Panc1 (cell line): Measurements from ENCODE around the gene CBL. TPM values are rescaled to one million over a fixed set of nuclear protein-coding genes. Genes with fewer than 3 reads are reported as not detected.
A peak's percentile ranks its signal among the peaks of the same experiment; 100 is the strongest.

Source experiments
- ATAC-seq: fragments of 200-7000 bp; cut with Tn5 transposase; 2 replicates; pipeline ENCODE4 v1.9.1; 2020; ENCODE audit warnings: mild to moderate bottlenecking, moderate library complexity
- BruUV-seq: library from RNA; stranded (reverse); fragments of 400-500 nt; replicated peaks from 2 replicates; lab custom pipeline; 2021; lab: Mats Ljungman, UMichigan
- CTCF ChIA-PET: fragments of 300-600 bp; sonication (Branson Sonifier 250); formaldehyde crosslinking; loops from one replicate; lab custom pipeline; 2022; ENCODE audit warnings: antibody characterized with exemption; lab: Charles Lee
- POLR2A ChIA-PET: fragments of 300-600 bp; sonication (Branson Sonifier 250); formaldehyde crosslinking; loops from one replicate; lab custom pipeline; 2022; ENCODE audit warnings: antibody characterized with exemption; lab: Charles Lee
- DNase-seq: peaks from one replicate; pipeline ENCODE4 v3.0.0-alpha.2; 2010; ENCODE audit warnings: low read depth, low spot score
- H3K27ac ChIP-seq: 2 replicates; pipeline ENCODE4 v1.5.1; 2011; ENCODE audit warnings: mild to moderate bottlenecking, low read length, inconsistent platforms
- H3K27me3 ChIP-seq: fragments of 200-500 bp; sonication (Bioruptor generic); 2 replicates; pipeline ENCODE4 v1.6.0; 2014; ENCODE audit warnings: low read length, inconsistent platforms; ENCODE audit not compliant: control insufficient read depth, insufficient read depth
- H3K36me3 ChIP-seq: fragments of 200-500 bp; sonication (Bioruptor generic); 2 replicates; pipeline ENCODE4 v1.5.1; 2014; ENCODE audit warnings: inconsistent platforms, mild to moderate bottlenecking, low read length, moderate library complexity; ENCODE audit not compliant: control insufficient read depth, insufficient read depth
- H3K4me1 ChIP-seq: 2 replicates; pipeline ENCODE4 v1.5.1; 2011; ENCODE audit warnings: inconsistent platforms, mild to moderate bottlenecking, low read length, moderate library complexity; ENCODE audit not compliant: control insufficient read depth, insufficient read depth
- H3K4me3 ChIP-seq, 2 experiments: 2 replicates each; pipeline ENCODE4 v1.5.1; 2011 to 2012; ENCODE audit warnings: low read depth in 2 of 2, low read length in 2 of 2, mild to moderate bottlenecking in 2 of 2, inconsistent platforms in 1 of 2, moderate library complexity in 1 of 2
- H3K9me3 ChIP-seq: fragments of 200-500 bp; sonication (Bioruptor generic); 2 replicates; pipeline ENCODE4 v1.5.1; 2014; ENCODE audit warnings: low read depth, mild to moderate bottlenecking, inconsistent platforms, low read length, moderate library complexity; ENCODE audit not compliant: control insufficient read depth, insufficient read depth
- CTCF ChIP-seq: fragments of 450-650 bp; IDR thresholded peaks from 2 replicates; pipeline ENCODE4 v1.5.1; 2017; ENCODE audit warnings: mild to moderate bottlenecking
- POLR2AphosphoS5 ChIP-seq: IDR thresholded peaks from 2 replicates; pipeline ENCODE4 v1.6.1; 2012; ENCODE audit warnings: mild to moderate bottlenecking, low read depth, low read length, moderate library complexity
- REST ChIP-seq, 2 experiments: IDR thresholded peaks; 2 replicates each; pipeline ENCODE4 v1.6.1; 2011 to 2012; ENCODE audit warnings: low read depth in 2 of 2, control low read depth in 1 of 2, low read length in 1 of 2, mild to moderate bottlenecking in 1 of 2, moderate library complexity in 1 of 2; ENCODE audit not compliant: insufficient read depth in 1 of 2
- SIN3A ChIP-seq: IDR thresholded peaks from 2 replicates; pipeline ENCODE4 v1.6.1; 2012; ENCODE audit warnings: low read depth, mild to moderate bottlenecking, low read length, moderate library complexity, borderline replicate concordance; ENCODE audit not compliant: insufficient read depth
- TCF7L2 ChIP-seq: IDR thresholded peaks from 2 replicates; pipeline ENCODE4 v1.6.1; 2011; ENCODE audit warnings: mild to moderate bottlenecking, low read depth, low read length, inconsistent platforms
- in situ Hi-C: cut with HindIII; loops from 2 replicates; pipeline ENCODE4 v1.10.0; 2016; ENCODE audit warnings: low sequenced_read_pairs, low pct_unique_long_range_greater_than_20kb
- intact Hi-C: fragments of 100-400 bp; cut with micrococcal nuclease; formaldehyde crosslinking; loops from one replicate; pipeline ENCODE4 v1.10.0; 2022; ENCODE audit not compliant: unreplicated experiment
- total RNA-seq: library from RNA; stranded (reverse); gene quantifications from one replicate; pipeline ENCODE4 v1.2.1, GENCODE V29; 2021; ENCODE audit not compliant: unreplicated experiment

Gene CBL
- total RNA-seq, 1 experiment from 2014 or later, result 69.9 TPM

DNA sequence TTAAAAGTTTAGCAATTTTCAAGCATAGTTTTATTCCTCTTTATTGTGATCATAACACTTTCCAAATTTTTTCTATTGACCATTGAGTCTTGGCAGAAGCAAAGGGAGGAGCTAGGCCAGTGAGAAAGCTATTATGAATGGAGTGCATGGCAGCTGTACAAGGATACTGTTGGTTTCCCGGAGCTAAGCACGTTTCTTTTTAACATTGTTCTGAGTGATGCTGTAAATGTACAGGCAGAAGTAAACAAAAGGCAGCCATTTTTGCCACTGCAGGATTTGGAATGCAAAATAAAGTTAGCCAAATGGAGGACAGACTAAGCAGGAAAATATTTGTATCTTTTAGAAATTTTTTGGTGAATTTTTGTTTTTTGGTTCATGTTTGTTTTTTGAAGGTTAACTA, 16.2 kb downstream of the CBL start:
- in situ Hi-C loops, result no loop called here
- intact Hi-C loops, result no loop called here
- Histone ChIP-seq H3K27me3 (no peaks in the 10 kb centered on the region), H3K27ac (no peak overlapping the region), H3K36me3 (no peaks in the 10 kb centered on the region), H3K9me3 (no peaks in the 10 kb centered on the region), H3K4me3 (no peak overlapping the region), H3K4me1 (peaks cover 17% of the 10 kb centered on the region)
- ChIA-PET POLR2A (interaction anchor here (0.6 kb wide), 1 partner anchor 12 kb away, joined by 3 read pairs; no protein-coding TSS in a partner anchor), CTCF (no interaction called here)
- TSS peak; percentile 44 for BruUV-seq
- DNase-seq, result no peak
- TF ChIP-seq SIN3A (no peak), REST (IDR thresholded peaks at IDR 0.05; ENCODE audit: insufficient read depth in 1 of 2, low read depth in 2 of 2, low read length in 1 of 2) (no peak), TCF7L2 (no peak), CTCF (no peak), POLR2AphosphoS5 (no peak)
- ATAC-seq, result peak; percentile 49; the same call in 1 of the 2 replicates

- Histone ChIP-seq H3K36me3 (no peaks in the 10 kb centered on the region), H3K4me3 (no peak overlapping the region), H3K27me3 (no peaks in the 10 kb centered on the region), H3K4me1 (peaks cover 13% of the 10 kb centered on the region), H3K27ac (no peak overlapping the region), H3K9me3 (no peaks in the 10 kb centered on the region)
- TF ChIP-seq TCF7L2, result no peak
- no peak for TF ChIP-seq REST (IDR thresholded peaks at IDR 0.05; ENCODE audit: insufficient read depth in 1 of 2, low read depth in 2 of 2, low read length in 1 of 2)
- no peak for TF ChIP-seq SIN3A
- no peak for TF ChIP-seq CTCF
- TF ChIP-seq POLR2AphosphoS5, result no peak
- ATAC-seq (no peak), DNase-seq (no peak)
- CTCF ChIA-PET, result no interaction called here
- no TSS peak for BruUV-seq
- in situ Hi-C loops, result no loop called here
- intact Hi-C loops, result no loop called here
- POLR2A ChIA-PET, result no interaction called here
Observed at GRCh38 chr11:119222891-119223290, 16.8 kb downstream of the CBL start.
